B cell (primary cell): ENCODE measurements around the gene ZC3H10. TPM values are rescaled to one million over a fixed set of nuclear protein-coding genes. Genes with fewer than 3 reads are reported as not detected.

ENCODE experiments used
- ATAC-seq: fragments of 200-7000 bp; cut with Tn5 transposase; one replicate; pipeline ENCODE4 v1.10.0; 2021; ENCODE audit warnings: low read depth, mild to moderate bottlenecking, moderate number of reproducible peaks, moderate library complexity
- CTCF ChIA-PET: fragments of 350-600 bp; sonication (Branson Sonifier 250); formaldehyde crosslinking; loops from one replicate; lab custom pipeline; 2021; ENCODE audit warnings: antibody characterized with exemption, inconsistent platforms; lab: Charles Lee
- POLR2A ChIA-PET: fragments of 350-600 bp; sonication (Branson Sonifier 250); formaldehyde crosslinking; loops from one replicate; lab custom pipeline; 2021; ENCODE audit warnings: antibody characterized with exemption; lab: Charles Lee
- DNase-seq: peaks from one replicate; pipeline ENCODE4 v3.0.0; 2013
- H2AFZ ChIP-seq: 2 replicates; pipeline ENCODE4 v1.6.1; 2012; ENCODE audit warnings: mild to moderate bottlenecking, low read depth, low read length; ENCODE audit not compliant: insufficient read depth, poor library complexity, severe bottlenecking
- H3K27ac ChIP-seq, 2 donors: 1 replicate in 1 of 2; 2 replicates in 1 of 2; pipeline ENCODE4 v1.5.1; 2012 to 2013; ENCODE audit warnings: low read length in 2 of 2, mild to moderate bottlenecking in 2 of 2, moderate library complexity in 1 of 2
- H3K27me3 ChIP-seq, 4 experiments: fragments of 200-600 bp in 1 of 4; sonication (generic) in 1 of 4; replicated peaks in 1 of 4; 1 replicate in 2 of 4; 2 replicates in 2 of 4; pipeline versions ENCODE4 v1.6.1 to v1.7.0; 2013 to 2016; ENCODE audit warnings: low read length in 3 of 4, mild to moderate bottlenecking in 2 of 4, mixed read lengths in 1 of 4, moderate library complexity in 1 of 4; ENCODE audit not compliant: insufficient read depth in 4 of 4, control insufficient read depth in 3 of 4; ENCODE audit errors: control extremely low read depth in 1 of 4
- H3K36me3 ChIP-seq, 2 experiments: replicated peaks in 1 of 2; 1 replicate in 1 of 2; 2 replicates in 1 of 2; pipeline versions ENCODE4 v1.6.1 to v1.7.1; 2013; ENCODE audit warnings: low read length in 1 of 2; ENCODE audit not compliant: insufficient read depth in 2 of 2, control insufficient read depth in 1 of 2; ENCODE audit errors: control extremely low read depth in 1 of 2, extremely low read depth in 1 of 2
- H3K4me1 ChIP-seq, 2 donors: fragments of 200-600 bp in 1 of 2; sonication (generic) in 1 of 2; 1 replicate in 1 of 2; 2 replicates in 1 of 2; pipeline versions ENCODE4 v1.5.1 to v1.6.1; 2013 to 2017; ENCODE audit warnings: low read length in 2 of 2; ENCODE audit not compliant: control insufficient read depth in 2 of 2, insufficient read depth in 2 of 2
- H3K4me2 ChIP-seq: replicated peaks from 2 replicates; pipeline ENCODE3; 2012; ENCODE audit warnings: mild to moderate bottlenecking, low read depth, low read length; ENCODE audit not compliant: poor library complexity, severe bottlenecking
- H3K4me3 ChIP-seq, 5 experiments: fragments of 200-600 bp in 1 of 5; sonication (generic) in 1 of 5; 1 replicate in 3 of 5; 2 replicates in 2 of 5; pipeline versions ENCODE4 v1.5.1 to v1.7.0; 2011 to 2016; ENCODE audit warnings: low read length in 4 of 5, mild to moderate bottlenecking in 4 of 5, low read depth in 2 of 5, control low read depth in 1 of 5, moderate library complexity in 1 of 5; ENCODE audit not compliant: insufficient read depth in 1 of 5; ENCODE audit errors: control extremely low read depth in 1 of 5, extremely low read depth in 1 of 5
- H3K79me2 ChIP-seq: fragments of 200-600 bp; sonication (generic); one replicate; pipeline ENCODE4 v1.6.0; 2016; ENCODE audit warnings: low read length; ENCODE audit not compliant: control insufficient read depth, insufficient read depth
- H3K9ac ChIP-seq: fragments of 200-600 bp; sonication (generic); 2 replicates; pipeline ENCODE4 v1.6.1; 2017; ENCODE audit warnings: mild to moderate bottlenecking, low read length, moderate library complexity
- H3K9me3 ChIP-seq, 3 donors: one replicate each; pipeline versions ENCODE4 v1.6.1 to v1.7.1; 2013; ENCODE audit warnings: low read length in 2 of 3; ENCODE audit not compliant: control insufficient read depth in 2 of 3, insufficient read depth in 1 of 3; ENCODE audit errors: control extremely low read depth in 1 of 3
- H4K20me1 ChIP-seq: 2 replicates; pipeline ENCODE4 v1.6.0; 2012; ENCODE audit warnings: mild to moderate bottlenecking, low read length; ENCODE audit not compliant: insufficient read depth, control insufficient read depth, poor library complexity, severe bottlenecking
- H3K27ac Mint-ChIP-seq: one replicate; pipeline ENCODE4 v1.8.0; 2021; ENCODE audit warnings: mixed read lengths
- H3K27me3 Mint-ChIP-seq: one replicate; pipeline ENCODE4 v1.8.0; 2021; ENCODE audit warnings: mixed read lengths
- H3K4me1 Mint-ChIP-seq: one replicate; pipeline ENCODE4 v1.8.0; 2021; ENCODE audit warnings: mixed read lengths
- H3K4me3 Mint-ChIP-seq: one replicate; pipeline ENCODE4 v1.8.0; 2021; ENCODE audit warnings: mixed read lengths
- H3K9me3 Mint-ChIP-seq: one replicate; pipeline ENCODE4 v1.8.0; 2022; ENCODE audit warnings: mixed read lengths; ENCODE audit not compliant: insufficient read depth
- EZH2 ChIP-seq: IDR thresholded peaks from 2 replicates; pipeline ENCODE4 v1.6.1; 2012; ENCODE audit warnings: borderline replicate concordance, low read depth, mild to moderate bottlenecking, moderate library complexity, low read length; ENCODE audit not compliant: insufficient read depth, poor library complexity, severe bottlenecking
- WGBS: methylation state at CpG from one replicate; pipeline ENCODE4 v1.1.5; 2013; ENCODE audit warnings: missing lambda C conversion rate; ENCODE audit not compliant: insufficient coverage; 5-methylcytosine and 5-hydroxymethylcytosine counted together
- intact Hi-C: fragments of 100-400 bp; cut with micrococcal nuclease; formaldehyde crosslinking; loops from one replicate; pipeline ENCODE4 v1.10.0; 2022
- polyA plus RNA-seq: library from polyadenylated mRNA; depleted of rRNA; stranded (reverse); fragments of >200 nt; gene quantifications from 2 replicates; pipeline ENCODE4 v1.2.3, GENCODE V29; 2012
- total RNA-seq, 2 donors: library from RNA; stranded (reverse); fragments of 120-200 nt in 1 of 2; gene quantifications; 1 replicate in 1 of 2; 2 replicates in 1 of 2; pipeline versions ENCODE4 v1.2.3 to v1.2.4, GENCODE V29; 2013 to 2022
- TF ChIP-seq, protein P1 (sequence below): fragments of 200-600 bp; IDR thresholded peaks from one replicate; pipeline ENCODE4 v1.8.0; 2022; ENCODE audit warnings: antibody characterized with exemption, mild to moderate bottlenecking

Gene ZC3H10
- total and polyA plus RNA-seq, 2 donors (not counting 1 experiment from before 2014, with no cell fraction given), result 4.7 to 21.7 TPM

- H3K27me3 ChIP-seq, result peaks cover 0 to 13% (median 2%) of the 10 kb centered on the region in 4 experiments
- H3K4me1 Mint-ChIP-seq, result no peaks in the 10 kb centered on the region
- ChIA-PET CTCF (interaction anchor here (1.2 kb wide), 1 partner anchor 8 kb away, joined by 3 read pairs; no protein-coding TSS in a partner anchor), POLR2A (no interaction called here)
- no peaks in the 10 kb centered on the region for H3K36me3 ChIP-seq
- no peak overlapping the region for H3K27ac Mint-ChIP-seq
- H4K20me1 ChIP-seq, result no peaks in the 10 kb centered on the region
- no peak overlapping the region for H3K4me3 ChIP-seq
- no peaks in the 10 kb centered on the region for H3K4me1 ChIP-seq
- H2AFZ ChIP-seq, result no peak overlapping the region
- H3K9ac ChIP-seq, result no peak overlapping the region
- peaks cover 18% of the 10 kb centered on the region for H3K27me3 Mint-ChIP-seq
- no peaks in the 10 kb centered on the region for H3K9me3 Mint-ChIP-seq
- no peaks in the 10 kb centered on the region for H3K79me2 ChIP-seq
- no peak for DNase-seq
- intact Hi-C loops, result no loop called here
- no peaks in the 10 kb centered on the region for H3K9me3 ChIP-seq
- TF ChIP-seq, protein P1, sequence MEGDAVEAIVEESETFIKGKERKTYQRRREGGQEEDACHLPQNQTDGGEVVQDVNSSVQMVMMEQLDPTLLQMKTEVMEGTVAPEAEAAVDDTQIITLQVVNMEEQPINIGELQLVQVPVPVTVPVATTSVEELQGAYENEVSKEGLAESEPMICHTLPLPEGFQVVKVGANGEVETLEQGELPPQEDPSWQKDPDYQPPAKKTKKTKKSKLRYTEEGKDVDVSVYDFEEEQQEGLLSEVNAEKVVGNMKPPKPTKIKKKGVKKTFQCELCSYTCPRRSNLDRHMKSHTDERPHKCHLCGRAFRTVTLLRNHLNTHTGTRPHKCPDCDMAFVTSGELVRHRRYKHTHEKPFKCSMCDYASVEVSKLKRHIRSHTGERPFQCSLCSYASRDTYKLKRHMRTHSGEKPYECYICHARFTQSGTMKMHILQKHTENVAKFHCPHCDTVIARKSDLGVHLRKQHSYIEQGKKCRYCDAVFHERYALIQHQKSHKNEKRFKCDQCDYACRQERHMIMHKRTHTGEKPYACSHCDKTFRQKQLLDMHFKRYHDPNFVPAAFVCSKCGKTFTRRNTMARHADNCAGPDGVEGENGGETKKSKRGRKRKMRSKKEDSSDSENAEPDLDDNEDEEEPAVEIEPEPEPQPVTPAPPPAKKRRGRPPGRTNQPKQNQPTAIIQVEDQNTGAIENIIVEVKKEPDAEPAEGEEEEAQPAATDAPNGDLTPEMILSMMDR, result no peak
- no peak for TF ChIP-seq EZH2
- no peak overlapping the region for H3K4me2 ChIP-seq
- no peak overlapping the region for H3K4me3 Mint-ChIP-seq
- whole genome bisulfite sequencing, result 96% methylated on average over 6 of the region's 6 CpGs
- no peak overlapping the region for H3K27ac ChIP-seq
- no peak for ATAC-seq
Measured at GRCh38 chr12:56087220-56087619, 30.8 kb upstream of the ZC3H10 start.

- 91% methylated on average over 6 of the region's 6 CpGs for WGBS
- no peak for ATAC-seq
- Histone ChIP-seq H3K36me3 (no peaks in the 10 kb centered on the region), H3K4me2 (no peak overlapping the region), H3K9ac (no peak overlapping the region), H3K79me2 (no peaks in the 10 kb centered on the region), H3K4me1 (no peaks in the 10 kb centered on the region), H3K27me3 (peaks cover 0 to 16% (median under 1%) of the 10 kb centered on the region in 4 experiments), H3K4me3 (no peak overlapping the region), H3K27ac (no peak overlapping the region), H3K9me3 (no peaks in the 10 kb centered on the region), H2AFZ (no peak overlapping the region), H4K20me1 (no peaks in the 10 kb centered on the region)
- no peak overlapping the region for H3K27ac Mint-ChIP-seq
- H3K4me1 Mint-ChIP-seq, result peaks cover 3% of the 10 kb centered on the region
- no peak overlapping the region for H3K4me3 Mint-ChIP-seq
- CTCF ChIA-PET, result no interaction called here
- no peaks in the 10 kb centered on the region for H3K9me3 Mint-ChIP-seq
- peaks cover 30% of the 10 kb centered on the region for H3K27me3 Mint-ChIP-seq
- intact Hi-C loops, result no loop called here
- POLR2A ChIA-PET, result no interaction called here
- DNase-seq, result no peak
- TF ChIP-seq, protein P1, result no peak
- no peak for TF ChIP-seq EZH2
Measured at GRCh38 chr12:56097738-56098137, 20.3 kb upstream of the ZC3H10 start.
